ENCODE measurements around the gene NPAS1.

Gene NPAS1

DNA sequence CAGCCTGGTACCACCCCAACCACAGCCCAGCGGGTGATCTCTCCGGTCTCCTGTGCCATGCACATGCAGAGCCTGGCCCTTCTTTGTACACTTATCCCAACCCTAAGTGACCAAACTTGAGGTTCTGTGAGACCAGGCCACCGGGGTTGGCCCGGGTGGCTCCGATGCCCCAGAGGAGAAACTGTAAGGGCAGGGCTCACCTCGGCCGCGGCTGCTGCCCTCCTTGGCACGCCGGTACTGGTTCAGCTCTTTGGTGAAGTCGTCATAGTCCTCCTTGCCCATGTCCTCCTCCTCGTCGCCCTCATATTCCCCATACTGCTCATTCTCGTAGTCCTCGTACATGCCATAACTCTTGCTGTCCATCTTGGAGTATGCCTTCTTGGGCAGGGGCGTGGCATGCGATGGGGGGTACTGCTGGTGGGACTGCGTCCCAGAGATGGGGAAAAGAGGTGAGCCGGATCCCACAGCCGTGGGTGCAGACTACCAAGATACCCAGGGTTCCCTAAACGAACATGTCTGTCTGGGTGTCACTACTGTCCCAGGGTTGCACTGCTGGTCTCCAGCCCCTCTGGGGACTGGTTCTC, 70.2 kb downstream of the NPAS1 start:
- DNase-seq = no peak

DNA sequence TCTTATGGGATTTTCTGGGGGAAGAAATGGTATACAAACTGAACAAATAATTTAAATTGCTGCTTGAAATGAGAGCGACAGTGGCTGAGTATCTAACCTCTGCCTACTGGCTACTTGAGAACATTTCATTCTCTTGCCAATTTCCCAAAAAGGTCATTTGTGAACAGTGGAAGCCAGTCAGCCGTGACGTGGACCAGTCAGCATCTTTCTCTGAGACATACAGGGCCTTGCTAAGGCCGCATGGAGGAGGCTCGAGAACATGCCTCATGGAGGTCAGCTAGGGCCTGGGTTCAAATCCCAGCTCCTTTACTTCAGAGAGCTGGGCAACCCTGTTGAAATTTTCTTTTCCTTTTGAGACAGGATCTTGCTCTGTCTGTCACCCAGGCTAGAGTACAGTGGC, 73.6 kb downstream of the NPAS1 start:
- no peak for DNase-seq

DNA sequence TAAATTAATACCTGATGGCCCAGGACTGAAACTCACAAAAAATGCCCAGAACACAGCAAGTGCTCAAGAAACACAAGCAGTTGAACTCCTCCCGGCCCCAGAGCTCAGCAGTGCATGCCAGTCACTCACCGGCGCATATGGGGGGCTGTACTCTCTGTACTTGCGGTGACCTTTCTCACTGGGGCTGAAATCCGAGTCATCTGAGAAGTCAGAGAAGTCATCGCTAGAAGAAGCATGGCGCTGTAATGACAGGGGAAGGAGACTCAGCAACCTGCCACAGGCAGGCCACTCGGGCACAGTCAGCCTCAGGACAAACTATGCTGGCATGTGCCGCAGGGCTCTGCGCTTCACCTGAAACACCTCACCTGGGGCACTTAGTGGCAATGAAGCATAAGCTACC, 74.2 kb downstream of the NPAS1 start:
- no peak for DNase-seq

DNA sequence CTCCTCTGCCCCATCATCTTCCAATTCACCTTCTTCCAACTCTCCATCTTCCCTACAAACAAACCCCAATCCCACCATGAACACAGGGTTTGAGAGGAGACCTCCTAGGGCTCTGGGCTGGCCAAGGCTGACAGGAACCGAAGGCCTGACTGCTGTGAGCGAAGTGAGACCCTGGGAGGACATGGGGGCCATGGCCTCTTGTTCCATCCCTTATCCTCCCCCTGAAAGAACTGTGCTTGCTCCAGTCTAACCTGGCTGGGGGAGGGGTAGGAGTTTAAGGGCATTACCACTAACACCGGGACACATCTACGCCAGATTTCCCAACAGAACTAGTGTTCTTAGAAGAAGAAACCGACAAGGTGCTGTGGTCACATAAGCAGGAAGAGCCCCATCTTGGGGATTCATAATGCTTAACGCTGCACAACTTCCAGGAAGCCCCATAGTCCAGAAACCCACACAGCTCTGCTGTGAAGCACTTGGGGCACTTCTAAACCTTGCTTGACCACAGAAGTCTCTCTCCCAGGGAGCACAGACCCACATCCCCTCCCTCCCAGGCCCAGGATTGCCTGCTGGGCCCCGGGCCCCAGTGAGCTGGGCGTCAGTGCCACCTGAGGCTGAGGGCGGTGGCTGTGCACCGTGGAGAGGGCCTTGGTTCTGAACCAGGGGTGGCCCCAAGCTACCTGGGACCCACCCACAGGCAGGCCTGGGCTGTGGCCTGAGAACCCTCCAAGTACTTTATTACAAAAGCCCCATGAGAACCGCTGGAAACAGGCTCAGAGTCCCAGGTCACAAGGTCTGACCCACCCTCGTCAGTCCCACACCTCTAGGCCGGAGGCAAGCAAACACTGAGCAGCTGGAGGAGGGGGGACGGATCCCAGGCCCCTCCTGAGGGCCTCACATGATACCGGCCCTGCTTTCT, 75.2 kb downstream of the NPAS1 start:
- DNase-seq = peak; percentile 9

All from activated gamma-delta T cell treated with Interleukin-2 at 50 U/mL for 16 hours (primary cell).